ENCODE measurements around the gene ZNF573. TPM values are rescaled to one million over a fixed set of nuclear protein-coding genes. Genes with fewer than 3 reads are reported as not detected.

Gene ZNF573
- total RNA-seq, 1 donor from 2014 or later, result 12.7 TPM

- Mint-ChIP-seq H3K4me1 (ENCODE audit: unreplicated experiment) (peaks cover 13% of the 10 kb centered on the region), H3K4me3 (ENCODE audit: unreplicated experiment) (no peak overlapping the region), H3K27me3 (ENCODE audit: unreplicated experiment) (no peaks in the 10 kb centered on the region), H3K27ac (ENCODE audit: unreplicated experiment) (no peak overlapping the region), H3K36me3 (ENCODE audit: unreplicated experiment) (peaks cover 28% of the 10 kb centered on the region), H3K9me3 (ENCODE audit: unreplicated experiment) (peaks cover 10% of the 10 kb centered on the region)
- no peak for DNase-seq (ENCODE audit: extremely low spot score, unreplicated experiment)
- no peak for TF ChIP-seq CTCF (IDR thresholded peaks at IDR 0.05)
Measured at GRCh38 chr19:37716140-37716539, 63.2 kb downstream of the ZNF573 start.

- Mint-ChIP-seq H3K36me3 (ENCODE audit: unreplicated experiment) (peaks cover 64% of the 10 kb centered on the region), H3K27me3 (ENCODE audit: unreplicated experiment) (no peaks in the 10 kb centered on the region), H3K4me3 (ENCODE audit: unreplicated experiment) (no peak overlapping the region), H3K27ac (ENCODE audit: unreplicated experiment) (no peak overlapping the region), H3K9me3 (ENCODE audit: unreplicated experiment) (peaks cover 21% of the 10 kb centered on the region), H3K4me1 (ENCODE audit: unreplicated experiment) (no peaks in the 10 kb centered on the region)
- DNase-seq (ENCODE audit: extremely low spot score, unreplicated experiment), result no peak
- no peak for TF ChIP-seq CTCF (IDR thresholded peaks at IDR 0.05)
Measured at GRCh38 chr19:37706052-37706605, 73.3 kb downstream of the ZNF573 start.

- no peak for TF ChIP-seq CTCF (IDR thresholded peaks at IDR 0.05)
- Mint-ChIP-seq H3K36me3 (ENCODE audit: unreplicated experiment) (peaks cover 55% of the 10 kb centered on the region), H3K27me3 (ENCODE audit: unreplicated experiment) (no peaks in the 10 kb centered on the region), H3K27ac (ENCODE audit: unreplicated experiment) (no peak overlapping the region), H3K4me1 (ENCODE audit: unreplicated experiment) (no peaks in the 10 kb centered on the region), H3K9me3 (ENCODE audit: unreplicated experiment) (peaks cover 29% of the 10 kb centered on the region), H3K4me3 (ENCODE audit: unreplicated experiment) (no peak overlapping the region)
- DNase-seq (ENCODE audit: extremely low spot score, unreplicated experiment), result no peak
Measured at GRCh38 chr19:37699057-37699456, 80.3 kb downstream of the ZNF573 start.

- Mint-ChIP-seq H3K36me3 (ENCODE audit: unreplicated experiment) (peaks cover 51% of the 10 kb centered on the region), H3K27ac (ENCODE audit: unreplicated experiment) (no peak overlapping the region), H3K9me3 (ENCODE audit: unreplicated experiment) (peaks cover 30% of the 10 kb centered on the region), H3K4me3 (ENCODE audit: unreplicated experiment) (no peak overlapping the region), H3K4me1 (ENCODE audit: unreplicated experiment) (no peaks in the 10 kb centered on the region), H3K27me3 (ENCODE audit: unreplicated experiment) (no peaks in the 10 kb centered on the region)
- DNase-seq (ENCODE audit: extremely low spot score, unreplicated experiment), result no peak
- TF ChIP-seq CTCF (IDR thresholded peaks at IDR 0.05), result no peak
Measured at GRCh38 chr19:37698216-37698615, 81.2 kb downstream of the ZNF573 start.

GRCh38 chr19:37695144-37695899, 84.1 kb downstream of the ZNF573 start:
- no peak for TF ChIP-seq CTCF (IDR thresholded peaks at IDR 0.05)
- Mint-ChIP-seq H3K4me1 (ENCODE audit: unreplicated experiment) (peaks cover 12% of the 10 kb centered on the region), H3K27me3 (ENCODE audit: unreplicated experiment) (no peaks in the 10 kb centered on the region), H3K4me3 (ENCODE audit: unreplicated experiment) (no peak overlapping the region), H3K9me3 (ENCODE audit: unreplicated experiment) (peaks cover 22% of the 10 kb centered on the region), H3K36me3 (ENCODE audit: unreplicated experiment) (peaks cover 34% of the 10 kb centered on the region), H3K27ac (ENCODE audit: unreplicated experiment) (no peak overlapping the region)
- no peak for DNase-seq (ENCODE audit: extremely low spot score, unreplicated experiment)
